Right lobe of liver (tissue), 4 donors: ENCODE data around the gene AGAP9.
"Not testable (repeated sequence)": the region's sequence is repeated elsewhere in the genome, so short reads cannot be mapped to it uniquely, and the experiment has no call there.

Source experiments
- CTCF ChIP-seq, 4 donors: fragments of 200-600 bp in 3 of 4; fragments of 450-650 bp in 1 of 4; IDR thresholded peaks; one replicate each; pipeline versions ENCODE4 v1.5.1 to v1.8.0; 2016 to 2022; ENCODE audit warnings: antibody characterized with exemption in 4 of 4, mild to moderate bottlenecking in 2 of 4
- POLR2A ChIP-seq: fragments of 450-650 bp; IDR thresholded peaks from one replicate; pipeline ENCODE4 v1.6.1; 2017; ENCODE audit warnings: antibody characterized with exemption, mild to moderate bottlenecking
- donor health status: DM: no; HTN: no; CAD: no.
- donor health status: DM: no; HTN: no; CAD: no.
- donor health status: DM: no; HTN: yes; CAD: no.

- TF ChIP-seq POLR2A; CTCF (IDR thresholded peaks at IDR 0.05): not testable (repeated sequence)
Observed at GRCh38 chr10:47484786-47485185, 38.7 kb downstream of the AGAP9 start.
